ENCODE data around the gene ZNF618.

ZNF618 gene

GRCh38 chr9:113876151-113876992 lies at the start of gene ZNF618:
TSS of gene ZNF618 (plus strand) at chr9:113876309. CDS start at chr9:113876381, 72 bp downstream.
- peak; percentile 35 for DNase-seq
- in situ Hi-C loops (cut with MboI; ENCODE audit: low pct_unique_long_range_greater_than_20kb, low sequenced_read_pairs): no loop called here

- no peak for DNase-seq
- in situ Hi-C loops (cut with MboI; ENCODE audit: low pct_unique_long_range_greater_than_20kb, low sequenced_read_pairs): no loop called here
Measured at GRCh38 chr9:113828221-113828620, 47.9 kb upstream of the ZNF618 start.

DNA sequence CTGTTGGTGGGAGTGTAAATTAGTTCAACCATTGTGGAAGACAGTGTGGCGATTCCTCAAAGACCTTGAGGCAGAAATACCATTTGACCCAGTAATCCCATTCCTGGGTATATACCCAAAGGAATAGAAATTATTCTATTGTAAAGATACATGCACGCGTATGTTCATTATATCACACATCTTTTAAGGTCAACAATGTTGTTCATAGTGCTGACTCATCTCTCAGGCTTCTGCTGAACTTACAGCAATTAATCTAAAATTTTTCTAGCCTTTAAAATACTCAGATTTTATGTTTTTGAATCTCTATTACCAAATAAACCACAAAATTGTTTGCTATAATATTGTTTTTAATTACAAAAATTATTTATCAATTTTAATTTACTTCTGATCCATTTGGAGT lies 38.8 kb upstream of the ZNF618 start:
- in situ Hi-C loops (cut with MboI; ENCODE audit: low pct_unique_long_range_greater_than_20kb, low sequenced_read_pairs): no loop called here
- no peak for DNase-seq

DNA sequence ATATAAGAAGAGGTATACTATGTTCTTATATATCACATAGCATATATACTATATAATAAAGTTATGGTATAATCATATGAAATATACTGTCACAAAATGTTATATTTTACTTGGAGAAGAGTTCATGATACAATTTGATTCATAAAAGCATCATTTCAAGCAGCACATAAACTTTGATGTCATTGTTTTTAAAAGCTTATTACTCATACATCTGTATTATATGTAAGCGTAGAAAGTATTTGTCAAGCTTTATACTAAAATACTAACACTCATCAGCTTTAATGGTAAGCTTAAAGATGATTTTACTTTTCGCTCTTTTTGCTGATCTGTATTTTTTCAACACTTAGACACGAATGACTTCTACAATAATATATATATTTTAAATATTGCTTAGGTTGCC lies 34.0 kb upstream of the ZNF618 start:
- no peak for DNase-seq
- in situ Hi-C loops (cut with MboI; ENCODE audit: low pct_unique_long_range_greater_than_20kb, low sequenced_read_pairs): no loop called here

DNA sequence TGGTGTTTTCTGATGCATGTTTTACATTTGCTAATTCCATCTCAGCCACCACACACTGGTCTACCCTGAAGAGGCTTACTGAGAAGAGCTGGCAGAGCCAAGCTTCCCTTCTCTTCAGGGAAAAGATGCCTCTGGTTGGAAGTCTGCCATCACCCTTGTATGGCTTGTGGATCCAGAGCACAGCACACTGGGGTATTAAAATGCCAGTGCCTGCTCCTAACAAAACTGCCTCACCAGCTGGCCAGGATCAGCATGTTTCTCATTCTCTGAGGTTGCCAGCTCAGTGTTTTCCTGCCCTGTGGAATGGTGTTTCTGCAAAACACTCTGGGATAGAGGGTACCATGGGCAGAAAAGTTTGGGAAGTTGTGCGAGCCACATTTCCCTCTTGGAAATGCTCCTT lies 31.6 kb upstream of the ZNF618 start:
- in situ Hi-C loops (cut with MboI; ENCODE audit: low pct_unique_long_range_greater_than_20kb, low sequenced_read_pairs): no loop called here
- DNase-seq: no peak

DNA sequence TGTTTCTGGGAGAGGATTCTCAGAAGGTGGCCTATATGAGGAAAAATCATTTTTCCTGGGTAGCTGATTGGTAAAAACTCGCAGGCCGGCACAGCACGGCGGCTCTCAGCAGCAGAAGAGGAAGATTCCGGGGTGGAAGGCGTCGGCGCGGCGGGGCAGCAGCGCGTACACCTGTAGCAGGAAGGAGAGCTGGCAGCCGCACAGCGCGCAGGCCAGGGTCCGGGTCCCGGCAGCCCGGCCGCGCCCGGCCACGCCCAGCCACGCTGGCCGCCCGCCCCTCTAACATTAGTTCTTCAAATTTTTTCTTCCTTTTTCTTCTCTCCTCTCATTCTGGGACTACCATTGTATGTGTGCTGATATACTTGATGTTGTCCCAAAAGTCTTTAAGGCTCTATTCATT lies 24.8 kb upstream of the ZNF618 start:
- no peak for DNase-seq
- in situ Hi-C loops (cut with MboI; ENCODE audit: low pct_unique_long_range_greater_than_20kb, low sequenced_read_pairs): no loop called here

GRCh38 chr9:113851873-113852272 lies 24.2 kb upstream of the ZNF618 start:
- no peak for DNase-seq
- in situ Hi-C loops (cut with MboI; ENCODE audit: low pct_unique_long_range_greater_than_20kb, low sequenced_read_pairs): no loop called here

GRCh38 chr9:113853333-113853732 lies 22.8 kb upstream of the ZNF618 start:
- DNase-seq: peak; percentile 11
- in situ Hi-C loops (cut with MboI; ENCODE audit: low pct_unique_long_range_greater_than_20kb, low sequenced_read_pairs): no loop called here

- in situ Hi-C loops (cut with MboI; ENCODE audit: low pct_unique_long_range_greater_than_20kb, low sequenced_read_pairs): no loop called here
- no peak for DNase-seq
Measured at GRCh38 chr9:113854310-113854709, 21.8 kb upstream of the ZNF618 start.

- DNase-seq: no peak
- in situ Hi-C loops (cut with MboI; ENCODE audit: low pct_unique_long_range_greater_than_20kb, low sequenced_read_pairs): no loop called here
Measured at GRCh38 chr9:113857875-113858274, 18.2 kb upstream of the ZNF618 start.

DNA sequence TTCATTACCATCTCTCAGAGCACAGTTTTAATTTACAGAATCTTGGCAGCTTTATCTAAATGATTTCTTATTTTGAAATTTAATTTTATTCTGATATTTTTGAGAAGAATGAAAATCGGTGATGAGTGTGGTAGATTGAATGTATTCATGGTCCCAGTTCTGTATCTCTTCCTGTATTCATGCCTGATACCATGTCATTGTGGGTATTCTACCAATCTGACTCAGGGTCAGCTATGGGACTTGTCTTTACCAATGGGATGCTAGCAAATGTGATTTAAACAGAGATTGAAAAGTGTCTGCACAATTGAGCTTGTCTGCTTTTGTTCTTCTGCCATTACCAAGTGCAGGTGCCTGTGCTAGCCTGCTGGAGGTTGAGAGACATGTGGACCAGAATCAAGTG lies 17.8 kb upstream of the ZNF618 start:
- in situ Hi-C loops (cut with MboI; ENCODE audit: low pct_unique_long_range_greater_than_20kb, low sequenced_read_pairs): no loop called here
- DNase-seq: no peak

- in situ Hi-C loops (cut with MboI; ENCODE audit: low pct_unique_long_range_greater_than_20kb, low sequenced_read_pairs): no loop called here
- DNase-seq: no peak
Measured at GRCh38 chr9:113863345-113863744, 12.8 kb upstream of the ZNF618 start.

DNA sequence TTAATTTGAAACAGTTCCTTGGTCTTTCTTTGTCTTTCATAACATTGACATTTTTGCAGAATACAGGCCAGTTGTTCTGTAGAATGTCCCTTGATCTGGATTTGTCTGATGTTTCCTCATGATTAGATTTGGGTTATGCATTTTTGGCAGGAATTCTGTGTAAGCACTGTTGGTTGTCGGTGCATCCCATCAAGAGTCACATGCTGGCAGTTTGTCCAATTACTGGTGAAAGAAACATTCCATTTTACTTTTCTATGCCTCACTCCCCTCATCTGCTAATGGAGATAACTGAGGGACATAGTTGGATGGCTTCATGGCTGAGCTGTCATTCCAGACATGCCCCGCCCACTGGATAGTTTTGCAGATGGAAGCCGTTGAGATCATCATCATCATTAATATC lies 7.6 kb upstream of the ZNF618 start:
- DNase-seq: no peak
- in situ Hi-C loops (cut with MboI; ENCODE audit: low pct_unique_long_range_greater_than_20kb, low sequenced_read_pairs): no loop called here

DNA sequence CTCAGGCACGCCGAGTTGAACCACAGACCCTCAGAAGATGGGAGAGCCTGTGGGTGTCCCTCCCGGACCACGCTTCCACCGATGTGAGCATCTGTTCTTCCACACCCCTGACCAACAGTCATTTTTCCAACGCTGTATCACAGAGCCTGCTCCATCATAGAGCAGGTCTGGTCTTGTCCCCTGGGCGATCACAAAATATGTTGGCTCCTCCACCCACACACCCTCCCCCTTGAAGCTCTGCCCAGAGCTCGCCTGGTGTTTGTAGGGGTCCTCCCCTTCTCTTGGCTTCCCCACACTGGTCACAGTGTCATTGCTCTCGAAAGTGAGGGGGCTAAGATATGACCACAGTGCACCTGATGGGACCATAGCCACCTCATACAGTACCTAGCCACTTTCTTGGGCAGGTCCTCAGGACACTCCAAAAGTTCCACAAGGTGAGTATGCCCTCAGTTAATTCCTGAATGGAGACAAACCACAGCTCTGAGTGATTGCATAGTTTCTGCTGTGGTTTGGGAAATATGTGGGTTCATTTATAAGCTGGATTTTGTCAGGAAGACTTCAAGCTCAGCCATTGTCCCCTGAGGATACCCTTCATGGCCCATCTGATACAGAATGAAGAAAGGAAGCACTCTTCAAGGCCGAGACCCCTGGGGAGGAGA lies 3.5 kb upstream of the ZNF618 start:
- in situ Hi-C loops (cut with MboI; ENCODE audit: low pct_unique_long_range_greater_than_20kb, low sequenced_read_pairs): no loop called here
- DNase-seq: no peak

- in situ Hi-C loops (cut with MboI; ENCODE audit: low pct_unique_long_range_greater_than_20kb, low sequenced_read_pairs): no loop called here
- DNase-seq: no peak
Measured at GRCh38 chr9:113873446-113873845, 2.7 kb upstream of the ZNF618 start.

DNA sequence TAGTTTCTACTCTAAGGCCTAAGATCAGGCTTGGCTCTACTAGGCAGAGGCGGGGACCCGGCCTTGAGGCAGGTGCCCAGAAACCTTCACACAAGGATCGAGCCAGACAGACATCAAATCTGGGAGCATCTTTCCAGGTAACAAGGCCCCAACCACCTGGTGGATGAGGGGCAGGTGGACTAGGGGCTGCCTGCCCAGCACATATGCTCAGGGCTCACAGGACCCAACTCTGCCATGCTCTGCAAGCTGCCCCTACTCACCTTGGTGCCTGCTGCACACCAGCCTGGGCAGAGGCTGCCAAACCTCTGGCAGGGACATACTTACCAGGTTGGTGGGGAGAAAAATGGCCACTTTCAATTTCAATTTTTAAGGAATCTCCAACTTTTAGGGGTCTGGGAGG lies 2.2 kb upstream of the ZNF618 start:
- in situ Hi-C loops (cut with MboI; ENCODE audit: low pct_unique_long_range_greater_than_20kb, low sequenced_read_pairs): no loop called here
- DNase-seq: no peak

GRCh38 chr9:113875459-113876150 lies 504 bp upstream of the ZNF618 start:
- no peak for DNase-seq
- in situ Hi-C loops (cut with MboI; ENCODE audit: low pct_unique_long_range_greater_than_20kb, low sequenced_read_pairs): no loop called here

DNA sequence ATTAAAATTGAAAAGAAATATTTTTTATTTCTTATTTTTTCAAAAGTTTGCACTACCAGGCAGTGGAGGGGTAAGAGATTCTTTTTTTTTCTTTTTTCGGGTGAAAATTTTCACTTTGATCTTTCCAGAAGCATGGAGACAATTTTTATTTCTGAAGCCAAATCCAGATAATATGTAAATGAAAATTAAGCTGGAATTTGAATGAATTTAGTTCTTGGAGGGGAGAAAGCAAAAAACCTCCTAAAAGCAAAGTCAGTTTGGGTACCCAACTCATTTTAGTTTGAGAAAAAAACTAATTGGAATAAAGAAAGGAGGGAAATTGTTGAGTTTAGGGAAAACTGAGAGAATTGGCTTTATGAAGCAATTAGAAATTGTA lies 872 bp downstream of the ZNF618 start:
- no peak for DNase-seq
- in situ Hi-C loops (cut with MboI; ENCODE audit: low pct_unique_long_range_greater_than_20kb, low sequenced_read_pairs): no loop called here

- no peak for DNase-seq
- in situ Hi-C loops (cut with MboI; ENCODE audit: low pct_unique_long_range_greater_than_20kb, low sequenced_read_pairs): no loop called here
Measured at GRCh38 chr9:113879318-113879717, 3.2 kb downstream of the ZNF618 start.

DNA sequence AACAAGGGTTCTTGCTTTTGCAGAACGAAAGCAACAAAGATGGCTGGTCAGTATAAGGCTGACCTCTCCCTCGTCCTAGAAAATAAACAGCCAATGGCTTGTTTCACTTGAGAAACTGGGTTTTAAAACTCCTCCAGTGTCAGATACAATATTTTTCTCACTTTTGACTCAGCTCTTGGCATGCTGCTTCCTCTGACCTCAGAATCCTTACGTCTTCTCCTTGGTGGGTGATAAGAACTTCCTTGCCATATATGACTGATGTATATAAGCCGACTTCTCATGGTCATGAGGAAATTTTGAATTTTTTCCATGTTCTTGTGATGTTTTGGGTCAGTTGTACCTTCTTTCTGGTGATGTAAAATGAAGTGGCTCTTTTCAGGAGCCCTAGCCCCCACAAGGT lies 3.8 kb downstream of the ZNF618 start:
- DNase-seq: no peak
- in situ Hi-C loops (cut with MboI; ENCODE audit: low pct_unique_long_range_greater_than_20kb, low sequenced_read_pairs): no loop called here
